Subcutaneous adipose tissue (tissue), 4 donors: Measurements from ENCODE around the gene FIZ1. TPM values are rescaled to one million over a fixed set of nuclear protein-coding genes. Genes with fewer than 3 reads are reported as not detected.

Experiments used
- CTCF ChIP-seq: fragments of 450-650 bp; IDR thresholded peaks from one replicate; pipeline ENCODE4 v1.5.1; 2016; ENCODE audit warnings: low read depth, mild to moderate bottlenecking, control low read depth, antibody characterized with exemption, moderate library complexity
- total RNA-seq, 4 donors: library from RNA; depleted of rRNA; stranded (reverse); fragments of >200 nt; gene quantifications; one replicate each; pipeline ENCODE4 v1.1.0, GENCODE V29; 2016

FIZ1 gene
- total RNA-seq, 4 donors from 2014 or later, result 1.8 to 12.1 (median 2.7) TPM

GRCh38 chr19:55609326-55609725 is 10.0 kb upstream of the FIZ1 start:
- TF ChIP-seq CTCF, result no peak

- no peak for TF ChIP-seq CTCF
Observed at GRCh38 chr19:55606817-55607216, 7.5 kb upstream of the FIZ1 start.

- TF ChIP-seq CTCF, result no peak
Observed at GRCh38 chr19:55606471-55606787, 7.1 kb upstream of the FIZ1 start.

GRCh38 chr19:55605637-55606470 is 6.5 kb upstream of the FIZ1 start, which contains the start of gene ZNF865:
Gene ZNF865, plus strand, starts transcription at chr19:55605647. Its CDS starts 7,972 bp downstream, at chr19:55613619.
- TF ChIP-seq CTCF, result no peak

- no peak for TF ChIP-seq CTCF
Observed at GRCh38 chr19:55605207-55605636, 5.9 kb upstream of the FIZ1 start.

- TF ChIP-seq CTCF, result no peak
Observed at GRCh38 chr19:55603581-55604292, 4.4 kb upstream of the FIZ1 start.

GRCh38 chr19:55603115-55603514 is 3.8 kb upstream of the FIZ1 start:
- no peak for TF ChIP-seq CTCF
